Measurements from ENCODE around the gene FAM98B. TPM values are rescaled to one million over a fixed set of nuclear protein-coding genes. Genes with fewer than 3 reads are reported as not detected.

The FAM98B gene
- polyA plus RNA-seq, 2 of the 4 experiments (the other 2 are of a cell fraction): 16.5 to 18.8 TPM

GRCh38 chr15:38453971-38454695 lies at the start of gene FAM98B (continued):
- no peak for TF ChIP-seq MAFK (IDR thresholded peaks at IDR 0.05; ENCODE audit: partially characterized antibody)
- TF ChIP-seq RCOR1 (IDR thresholded peaks at IDR 0.05; ENCODE audit: low read depth, low read length): no peak
- TF ChIP-seq ZSCAN20 (CRISPR knock-in tag; IDR thresholded peaks at IDR 0.05): no peak
- no peak; the same call in 1 of the 2 replicates for TF ChIP-seq CBX8 (IDR thresholded peaks at IDR 0.05)
- no peak for TF ChIP-seq EP300 (IDR thresholded peaks at IDR 0.05)
- no peak for TF ChIP-seq REST (IDR thresholded peaks at IDR 0.05)
- TF ChIP-seq PHF8 (IDR thresholded peaks at IDR 0.05; ENCODE audit: borderline replicate concordance, low read depth): peak; percentile 97
- no peak for TF ChIP-seq MAZ (IDR thresholded peaks at IDR 0.05; ENCODE audit: borderline replicate concordance, low read depth, low read length)
- TF ChIP-seq KDM5A (IDR thresholded peaks at IDR 0.05): peak; percentile 82
- TF ChIP-seq CHD4 (IDR thresholded peaks at IDR 0.05; ENCODE audit: borderline replicate concordance): no peak
- TF ChIP-seq SMC3 (IDR thresholded peaks at IDR 0.05): no peak
- peak; percentile 42 for TF ChIP-seq POLR2A (IDR thresholded peaks at IDR 0.05; ENCODE audit: low read length)
- no peak for TF ChIP-seq SREBF2 (IDR thresholded peaks at IDR 0.05)
- no peak for TF ChIP-seq TP53 (CRISPR knock-in tag; IDR thresholded peaks at IDR 0.05)
- TF ChIP-seq ELK1 (IDR thresholded peaks at IDR 0.05; ENCODE audit: low read depth, low read length): no peak
- no peak for TF ChIP-seq MYC (IDR thresholded peaks at IDR 0.05; ENCODE audit: borderline replicate concordance, low read length)
- TF ChIP-seq KDM1A (IDR thresholded peaks at IDR 0.05; ENCODE audit: low read depth): no peak
- TF ChIP-seq ATOH8 (CRISPR knock-in tag; IDR thresholded peaks at IDR 0.05; ENCODE audit: low read depth): no peak
- TF ChIP-seq HOXB5 (CRISPR knock-in tag; IDR thresholded peaks at IDR 0.05): peak; percentile 42; the same call in 1 of the 2 replicates
- TF ChIP-seq CHD2 (IDR thresholded peaks at IDR 0.05; ENCODE audit: low read length, partially characterized antibody): no peak
- no peak for TF ChIP-seq FOSB (CRISPR knock-in tag; IDR thresholded peaks at IDR 0.05)
- TF ChIP-seq FOSL2 (IDR thresholded peaks at IDR 0.05): no peak
- TF ChIP-seq FOSL2 (CRISPR knock-in tag; IDR thresholded peaks at IDR 0.05): no peak
- TF ChIP-seq TFCP2L1 (CRISPR knock-in tag; IDR thresholded peaks at IDR 0.05): no peak
- no peak for TF ChIP-seq NR3C1 (IDR thresholded peaks at IDR 0.05)

GRCh38 chr15:38406436-38406835 lies 47.5 kb upstream of the FAM98B start:
- ATAC-seq (no peak), FAIRE-seq (no peak), DNase-seq (ENCODE audit: low read depth in 1 of 2, low spot score in 1 of 2) (no peak)
- H3K4me1 ChIP-seq: no peaks in the 10 kb centered on the region
- H3K27ac ChIP-seq: no peak overlapping the region
- no peak for TF ChIP-seq HOXB5 (CRISPR knock-in tag; IDR thresholded peaks at IDR 0.05)
- TF ChIP-seq CHD2 (IDR thresholded peaks at IDR 0.05; ENCODE audit: low read length, partially characterized antibody): no peak
- TF ChIP-seq CHD4 (IDR thresholded peaks at IDR 0.05; ENCODE audit: borderline replicate concordance): no peak
- no peak for TF ChIP-seq NPAS2 (CRISPR knock-in tag; IDR thresholded peaks at IDR 0.05; ENCODE audit: borderline replicate concordance)
- TF ChIP-seq NFE2L2 (conservative IDR thresholded peaks at IDR 0.05; ENCODE audit: low read length): no peak
- CTCF ChIA-PET: no interaction called here
- POLR2A ChIA-PET: no interaction called here
- H3K9me3 ChIP-seq: no peaks in the 10 kb centered on the region
- H3K4me2 ChIP-seq: no peak overlapping the region
- WGBS (ENCODE audit: missing lambda C conversion rate): 46% methylated on average over 7 of the region's 7 CpGs
- H3K4me3 ChIP-seq: no peak overlapping the region
